Measurements from ENCODE around the gene TMED3. TPM values are rescaled to one million over a fixed set of nuclear protein-coding genes. Genes with fewer than 3 reads are reported as not detected.

TMED3 gene
- total RNA-seq, 1 experiment from 2014 or later, result 58.6 TPM

- BruUV-seq (replicated peaks), result no TSS peak
- Histone ChIP-seq H2AFZ (no peak overlapping the region), H3K4me2 (no peak overlapping the region), H3K9me3 (ENCODE audit: insufficient read depth, low read depth) (no peaks in the 10 kb centered on the region), H3K27ac (no peak overlapping the region), H4K20me1 (ENCODE audit: insufficient read depth) (no peaks in the 10 kb centered on the region), H3K79me2 (ENCODE audit: low read depth) (no peaks in the 10 kb centered on the region), H3K27me3 (ENCODE audit: insufficient read depth, low read depth) (no peaks in the 10 kb centered on the region), H3K4me1 (replicated peaks; ENCODE audit: insufficient read depth) (no peaks in the 10 kb centered on the region), H3F3A (ENCODE audit: insufficient read depth, low read depth) (no peaks in the 10 kb centered on the region), H3K9me2 (ENCODE audit: insufficient read depth) (no peaks in the 10 kb centered on the region), H3K4me3 (no peak overlapping the region), H3K36me3 (ENCODE audit: low read depth) (no peaks in the 10 kb centered on the region)
- DNase-seq, result no peak
- TF ChIP-seq EZH2 (IDR thresholded peaks at IDR 0.05; ENCODE audit: low read depth) (no peak), CTCF (conservative IDR thresholded peaks at IDR 0.05) (peak; percentile 46; the same call in 1 of the 2 replicates)
- intact Hi-C loops (cut with micrococcal nuclease; ENCODE audit: unreplicated experiment), result loop anchor here (1.0 to 10.0 kb wide), 4 partner anchors 256 to 1765 kb away; no protein-coding TSS in a partner anchor
- POLR2A ChIA-PET (ENCODE audit: unreplicated experiment), result no interaction called here
- CTCF ChIA-PET, result interaction anchor here (0.5 to 1.1 kb wide), 4 partner anchors 256 to 900 kb away, joined by 3 to 4 read pairs (median 3); no protein-coding TSS in a partner anchor
Observed at GRCh38 chr15:79340315-79340602, 29.3 kb downstream of the TMED3 start.

- ChIA-PET CTCF (no interaction called here), POLR2A (ENCODE audit: unreplicated experiment) (no interaction called here)
- H3K4me3 ChIP-seq, result no peak overlapping the region
- H4K20me1 ChIP-seq (ENCODE audit: insufficient read depth), result no peaks in the 10 kb centered on the region
- H3K9me3 ChIP-seq (ENCODE audit: insufficient read depth, low read depth), result no peaks in the 10 kb centered on the region
- no TSS peak for BruUV-seq (replicated peaks)
- no peaks in the 10 kb centered on the region for H3K4me1 ChIP-seq (replicated peaks; ENCODE audit: insufficient read depth)
- intact Hi-C loops (cut with micrococcal nuclease; ENCODE audit: unreplicated experiment), result loop anchor here (2.0 to 10.0 kb wide), 3 partner anchors 513 to 1763 kb away; no protein-coding TSS in a partner anchor
- H3F3A ChIP-seq (ENCODE audit: insufficient read depth, low read depth), result no peaks in the 10 kb centered on the region
- no peak overlapping the region for H3K27ac ChIP-seq
- H3K27me3 ChIP-seq (ENCODE audit: insufficient read depth, low read depth), result no peaks in the 10 kb centered on the region
- H3K36me3 ChIP-seq (ENCODE audit: low read depth), result no peaks in the 10 kb centered on the region
- H3K79me2 ChIP-seq (ENCODE audit: low read depth), result no peaks in the 10 kb centered on the region
- H3K4me2 ChIP-seq, result no peak overlapping the region
- no peak overlapping the region for H2AFZ ChIP-seq
- DNase-seq, result no peak
- no peaks in the 10 kb centered on the region for H3K9me2 ChIP-seq (ENCODE audit: insufficient read depth)
- TF ChIP-seq EZH2 (IDR thresholded peaks at IDR 0.05; ENCODE audit: low read depth) (no peak), CTCF (conservative IDR thresholded peaks at IDR 0.05) (no peak)
Observed at GRCh38 chr15:79341396-79341795, 30.5 kb downstream of the TMED3 start.

- TF ChIP-seq CTCF (conservative IDR thresholded peaks at IDR 0.05) (no peak), EZH2 (IDR thresholded peaks at IDR 0.05; ENCODE audit: low read depth) (no peak)
- H2AFZ ChIP-seq, result no peak overlapping the region
- BruUV-seq (replicated peaks), result no TSS peak
- POLR2A ChIA-PET (ENCODE audit: unreplicated experiment), result no interaction called here
- CTCF ChIA-PET, result no interaction called here
- H3K79me2 ChIP-seq (ENCODE audit: low read depth), result no peaks in the 10 kb centered on the region
- intact Hi-C loops (cut with micrococcal nuclease; ENCODE audit: unreplicated experiment), result loop anchor here (10.0 kb wide), 2 partner anchors 505 to 1755 kb away; no protein-coding TSS in a partner anchor
- no peaks in the 10 kb centered on the region for H4K20me1 ChIP-seq (ENCODE audit: insufficient read depth)
- H3K36me3 ChIP-seq (ENCODE audit: low read depth), result no peaks in the 10 kb centered on the region
- H3K4me3 ChIP-seq, result no peak overlapping the region
- no peaks in the 10 kb centered on the region for H3F3A ChIP-seq (ENCODE audit: insufficient read depth, low read depth)
- H3K9me3 ChIP-seq (ENCODE audit: insufficient read depth, low read depth), result no peaks in the 10 kb centered on the region
- no peaks in the 10 kb centered on the region for H3K9me2 ChIP-seq (ENCODE audit: insufficient read depth)
- H3K4me2 ChIP-seq, result no peak overlapping the region
- no peaks in the 10 kb centered on the region for H3K4me1 ChIP-seq (replicated peaks; ENCODE audit: insufficient read depth)
- no peak for DNase-seq
- H3K27ac ChIP-seq, result no peak overlapping the region
- no peaks in the 10 kb centered on the region for H3K27me3 ChIP-seq (ENCODE audit: insufficient read depth, low read depth)
Observed at GRCh38 chr15:79349525-79349924, 38.6 kb downstream of the TMED3 start.

Data from PC-9 (cell line).